HEK293T (cell line): ENCODE results near the gene PTPN11.

Source experiments
- CTCF ChIA-PET: fragments of 350-600 bp; formaldehyde crosslinking; extraction: SDS; loops from one replicate; lab custom pipeline; 2021; ENCODE audit warnings: antibody characterized with exemption, inconsistent platforms; lab: Yijun Ruan, JAX
- POLR2A ChIA-PET: fragments of 350-600 bp; formaldehyde crosslinking; extraction: SDS; loops from one replicate; lab custom pipeline; 2020; ENCODE audit warnings: antibody characterized with exemption, inconsistent platforms; lab: Yijun Ruan, JAX
- DNase-seq: peaks from one replicate; pipeline ENCODE4 v3.0.0; 2012; ENCODE audit warnings: mixed read lengths; ENCODE audit errors: extremely low spot score
- ARNT ChIP-seq: fragments of 450-650 bp; IDR thresholded peaks from 2 replicates; pipeline ENCODE4 v1.6.1; 2017; ENCODE audit warnings: mild to moderate bottlenecking
- BHLHE40 ChIP-seq: fragments of 450-650 bp; IDR thresholded peaks from 2 replicates; pipeline ENCODE4 v1.6.1; 2016; ENCODE audit warnings: mild to moderate bottlenecking, moderate library complexity, borderline replicate concordance
- CTBP1 ChIP-seq: fragments of 450-650 bp; IDR thresholded peaks from 2 replicates; pipeline ENCODE4 v1.6.1; 2016; ENCODE audit warnings: borderline replicate concordance
- ELF4 ChIP-seq: fragments of 450-650 bp; IDR thresholded peaks from 2 replicates; pipeline ENCODE4 v1.6.1; 2017; ENCODE audit warnings: antibody characterized with exemption
- FOXA1 ChIP-seq: fragments of 450-650 bp; IDR thresholded peaks from 2 replicates; pipeline ENCODE4 v1.6.1; 2016; ENCODE audit warnings: mild to moderate bottlenecking
- FOXK2 ChIP-seq: fragments of 450-650 bp; IDR thresholded peaks from 2 replicates; pipeline ENCODE4 v1.6.1; 2016; ENCODE audit warnings: mild to moderate bottlenecking
- FOXM1 ChIP-seq: fragments of 450-650 bp; IDR thresholded peaks from 2 replicates; pipeline ENCODE4 v1.6.1; 2017; ENCODE audit warnings: mild to moderate bottlenecking, borderline replicate concordance
- HDGF ChIP-seq: fragments of 450-650 bp; IDR thresholded peaks from 2 replicates; pipeline ENCODE4 v1.6.1; 2017; ENCODE audit warnings: antibody characterized with exemption, borderline replicate concordance
- L3MBTL2 ChIP-seq: fragments of 450-650 bp; conservative IDR thresholded peaks from 2 replicates; pipeline ENCODE4 v1.6.1; 2016; ENCODE audit warnings: mild to moderate bottlenecking
- LEF1 ChIP-seq: fragments of 450-650 bp; IDR thresholded peaks from 2 replicates; pipeline ENCODE4 v1.6.1; 2017; ENCODE audit warnings: mild to moderate bottlenecking, borderline replicate concordance
- NFRKB ChIP-seq: fragments of 450-650 bp; IDR thresholded peaks from 2 replicates; pipeline ENCODE4 v1.6.1; 2016; ENCODE audit warnings: mild to moderate bottlenecking, moderate library complexity
- PKNOX1 ChIP-seq: fragments of 450-650 bp; IDR thresholded peaks from 2 replicates; pipeline ENCODE4 v1.6.1; 2016
- SP1 ChIP-seq: fragments of 450-650 bp; IDR thresholded peaks from 2 replicates; pipeline ENCODE4 v1.6.1; 2017
- SUZ12 ChIP-seq: fragments of 450-650 bp; IDR thresholded peaks from 2 replicates; pipeline ENCODE4 v1.6.1; 2016; ENCODE audit warnings: mild to moderate bottlenecking
- TARDBP ChIP-seq: fragments of 450-650 bp; IDR thresholded peaks from 2 replicates; pipeline ENCODE4 v1.6.1; 2016
- ZNF384 ChIP-seq: fragments of 450-650 bp; IDR thresholded peaks from 2 replicates; pipeline ENCODE4 v1.6.1; 2016

The PTPN11 gene

GRCh38 chr12:112458330-112458729 is 39.6 kb downstream of the PTPN11 start:
- no peak for DNase-seq
- ChIA-PET POLR2A (no interaction called here), CTCF (interaction anchor here (0.7 kb wide), 1 partner anchor 371 kb away, joined by 3 read pairs; no protein-coding TSS in a partner anchor)
- TF ChIP-seq ELF4 (no peak), ZNF384 (no peak), LEF1 (no peak), FOXA1 (no peak), NFRKB (no peak), SUZ12 (no peak), FOXM1 (no peak), BHLHE40 (no peak), PKNOX1 (no peak), ARNT (no peak), HDGF (no peak), TARDBP (no peak), FOXK2 (no peak)

- DNase-seq = no peak
- ChIA-PET CTCF (interaction anchor here (0.7 kb wide), 1 partner anchor 372 kb away, joined by 3 read pairs; no protein-coding TSS in a partner anchor), POLR2A (no interaction called here)
- no peak for TF ChIP-seq SUZ12
Measured at GRCh38 chr12:112458751-112459150, 40.0 kb downstream of the PTPN11 start.

GRCh38 chr12:112463478-112463877 is 44.7 kb downstream of the PTPN11 start:
- no peak for DNase-seq
- no peak for TF ChIP-seq BHLHE40
- no peak for TF ChIP-seq LEF1
- no peak for TF ChIP-seq FOXM1
- TF ChIP-seq PKNOX1 = no peak
- no peak for TF ChIP-seq ARNT
- TF ChIP-seq FOXK2 = no peak
- TF ChIP-seq ZNF384 = no peak
- no peak for TF ChIP-seq L3MBTL2
- no peak for TF ChIP-seq HDGF
- no peak for TF ChIP-seq SP1
- no peak for TF ChIP-seq SUZ12
- TF ChIP-seq FOXA1 = no peak
- no peak for TF ChIP-seq ELF4
- TF ChIP-seq CTBP1 = no peak
- TF ChIP-seq NFRKB = no peak
- TF ChIP-seq TARDBP = no peak
- ChIA-PET POLR2A (no interaction called here), CTCF (interaction anchor here (0.6 kb wide), 2 partner anchors 9 to 50 kb away, joined by 3 to 4 read pairs; no protein-coding TSS in a partner anchor)

- DNase-seq = no peak
- ChIA-PET POLR2A (no interaction called here), CTCF (no interaction called here)
- TF ChIP-seq SUZ12 = no peak
Measured at GRCh38 chr12:112464605-112465004, 45.9 kb downstream of the PTPN11 start.

- TF ChIP-seq ARNT (no peak), ZNF384 (no peak), FOXA1 (no peak), ELF4 (no peak), HDGF (no peak), SUZ12 (no peak), PKNOX1 (no peak), BHLHE40 (no peak), TARDBP (no peak), L3MBTL2 (no peak)
- CTCF ChIA-PET = no interaction called here
- DNase-seq = no peak
- POLR2A ChIA-PET = no interaction called here
Measured at GRCh38 chr12:112466011-112466422, 47.3 kb downstream of the PTPN11 start.

GRCh38 chr12:112466835-112467234 is 48.1 kb downstream of the PTPN11 start:
- no peak for DNase-seq
- TF ChIP-seq SUZ12 = no peak
- ChIA-PET POLR2A (no interaction called here), CTCF (no interaction called here)

- CTCF ChIA-PET = no interaction called here
- POLR2A ChIA-PET = no interaction called here
- TF ChIP-seq FOXK2 (no peak), BHLHE40 (no peak), NFRKB (no peak)
- no peak for DNase-seq
Measured at GRCh38 chr12:112468046-112468445, 49.3 kb downstream of the PTPN11 start.
